HTR-8/SVneo (cell line): Measurements from ENCODE around the gene YEATS4.

Experiments
- DNase-seq: peaks from one replicate; pipeline ENCODE4 v3.0.0; 2011; ENCODE audit warnings: low spot score, mixed read lengths; ENCODE audit not compliant: insufficient read length
- FAIRE-seq: peaks from 2 replicates; lab custom pipeline; 2011; peaks lifted over from hg19 to GRCh38; lab: Jason Lieb, UNC

Gene YEATS4

GRCh38 chr12:69339999-69340398, 19.5 kb upstream of the YEATS4 start:
- no peak for FAIRE-seq
- no peak for DNase-seq

- DNase-seq = no peak
- FAIRE-seq = no peak
These were observed 18.2 kb upstream of the YEATS4 start for GRCh38 chr12:69341328-69341727.

DNA sequence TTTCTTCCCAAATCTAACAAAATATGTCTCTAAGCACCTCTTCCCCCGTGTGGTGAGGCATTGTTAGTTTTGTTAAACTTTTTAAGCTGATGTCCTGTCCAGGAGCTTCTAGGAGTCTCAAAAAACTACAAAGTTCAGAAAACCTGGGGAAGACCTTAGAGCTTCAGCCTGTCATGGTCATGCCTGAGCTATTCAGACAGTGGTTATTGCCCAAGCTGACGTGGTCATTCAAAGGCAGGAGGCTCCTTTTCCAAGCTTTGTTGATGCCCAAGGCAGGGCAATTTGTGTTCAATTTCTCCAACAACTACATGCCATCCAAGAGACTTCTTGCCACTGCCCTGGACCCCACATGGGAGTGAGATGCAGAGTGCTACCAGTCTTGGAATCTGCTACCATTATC, 17.1 kb upstream of the YEATS4 start:
- FAIRE-seq = no peak
- DNase-seq = no peak

- FAIRE-seq (no peak), DNase-seq (no peak)
These were observed 16.2 kb upstream of the YEATS4 start for GRCh38 chr12:69343357-69343756.

- FAIRE-seq (no peak), DNase-seq (no peak)
These were observed 15.5 kb upstream of the YEATS4 start for GRCh38 chr12:69343885-69344612.

DNA sequence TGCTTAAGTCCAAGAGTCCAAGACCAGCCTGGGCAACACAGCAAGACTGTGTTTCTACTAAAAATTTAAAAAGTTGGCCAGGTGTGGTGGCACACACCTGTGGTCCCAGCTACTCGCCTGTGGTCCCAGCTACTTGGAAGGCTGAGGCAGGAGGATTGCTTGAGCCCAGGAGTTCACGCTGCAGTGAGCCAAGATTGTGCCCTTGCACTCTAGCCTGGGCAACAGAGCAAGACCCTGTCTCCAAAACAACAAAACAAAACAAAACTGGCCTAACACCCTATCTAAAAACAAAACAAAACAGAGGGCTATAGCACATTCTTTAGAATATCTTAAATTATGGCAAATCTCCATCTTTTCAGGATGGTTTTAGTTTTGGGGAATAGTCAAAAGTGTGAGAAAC, 14.5 kb upstream of the YEATS4 start:
- DNase-seq = no peak

DNA sequence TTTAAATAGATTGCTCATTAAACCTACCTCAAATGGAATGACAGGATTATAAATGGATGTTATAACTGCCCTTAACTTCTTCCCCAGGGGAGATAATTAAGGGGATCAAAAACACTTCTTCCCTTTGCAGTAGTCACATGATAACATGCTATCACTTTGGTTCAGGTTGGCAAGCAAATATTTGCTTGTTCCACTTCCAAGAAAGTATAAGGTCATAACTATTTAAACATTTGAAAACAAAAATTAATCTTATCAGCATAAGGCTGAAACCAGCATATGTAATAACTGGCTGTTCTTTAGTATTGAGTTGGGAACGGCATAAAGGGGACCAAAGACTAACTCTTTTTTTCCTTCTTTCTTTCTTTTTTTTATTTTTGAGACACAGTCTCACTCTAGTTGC, 13.8 kb upstream of the YEATS4 start:
- DNase-seq = no peak
- no peak for FAIRE-seq

More for the DNA sequence above, 14.5 kb upstream of the YEATS4 start:
- FAIRE-seq = no peak

GRCh38 chr12:69348162-69348938, 11.2 kb upstream of the YEATS4 start, which contains the start of gene LYZ:
Gene LYZ, plus strand, starts transcription at chr12:69348381. Its CDS starts 28 bp downstream, at chr12:69348409.
- DNase-seq (no peak), FAIRE-seq (no peak)

GRCh38 chr12:69350002-69350626, 9.4 kb upstream of the YEATS4 start:
- no peak for DNase-seq
- no peak for FAIRE-seq

DNA sequence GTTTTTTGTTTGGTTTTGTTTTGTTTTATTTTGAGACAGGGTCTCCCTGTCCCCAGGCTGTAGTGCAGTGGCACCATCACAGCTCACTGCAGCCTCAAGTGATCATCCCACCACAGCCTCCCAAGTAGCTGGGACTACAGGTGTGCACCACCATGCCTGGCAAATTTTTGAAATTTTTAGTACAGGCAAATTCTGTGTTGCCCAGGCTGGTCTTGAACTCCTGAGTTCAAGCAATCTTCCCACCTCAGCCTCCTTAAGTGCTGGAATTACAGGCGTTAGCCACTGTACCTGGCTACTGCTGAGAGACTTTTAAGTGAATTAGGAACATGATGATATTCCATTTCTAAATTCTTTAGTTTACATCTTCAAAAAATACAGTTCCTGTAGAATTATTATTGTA, 8.8 kb upstream of the YEATS4 start:
- FAIRE-seq = no peak
- DNase-seq = no peak

DNA sequence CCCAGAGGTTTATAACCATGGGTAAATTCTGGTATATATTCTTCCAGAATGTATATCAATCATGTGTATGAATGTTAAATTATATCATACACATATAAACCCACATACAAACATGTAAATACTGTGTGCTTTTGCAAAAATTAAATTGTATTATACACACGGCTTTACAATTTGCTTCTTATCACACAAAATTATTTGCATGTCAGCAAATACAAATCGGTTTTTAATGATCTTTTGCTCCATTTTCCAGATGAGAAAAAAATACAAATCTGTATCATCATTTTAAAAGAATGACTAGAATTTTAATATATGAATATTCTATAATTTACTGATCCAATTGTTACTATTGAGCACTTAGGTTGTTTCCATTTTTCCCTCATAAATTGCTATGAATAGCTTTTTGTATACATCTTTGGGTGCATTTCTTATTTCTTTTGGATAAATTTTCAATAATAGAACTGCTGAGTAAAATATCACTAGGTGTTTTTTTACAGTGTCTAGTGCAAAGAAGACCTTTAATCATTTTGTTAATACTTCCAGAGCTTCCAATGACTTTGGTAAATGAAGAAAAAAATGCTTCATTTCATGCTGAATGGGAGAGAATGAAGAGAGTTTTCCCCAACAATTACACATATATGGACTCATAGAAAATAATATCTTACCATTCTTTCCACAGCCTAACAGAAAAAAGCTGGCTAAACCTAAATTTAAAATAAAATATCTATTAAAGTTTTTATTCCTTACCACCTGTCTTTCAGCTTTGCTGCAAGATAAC, 7.9 kb upstream of the YEATS4 start:
- FAIRE-seq = no peak
- DNase-seq = no peak

DNA sequence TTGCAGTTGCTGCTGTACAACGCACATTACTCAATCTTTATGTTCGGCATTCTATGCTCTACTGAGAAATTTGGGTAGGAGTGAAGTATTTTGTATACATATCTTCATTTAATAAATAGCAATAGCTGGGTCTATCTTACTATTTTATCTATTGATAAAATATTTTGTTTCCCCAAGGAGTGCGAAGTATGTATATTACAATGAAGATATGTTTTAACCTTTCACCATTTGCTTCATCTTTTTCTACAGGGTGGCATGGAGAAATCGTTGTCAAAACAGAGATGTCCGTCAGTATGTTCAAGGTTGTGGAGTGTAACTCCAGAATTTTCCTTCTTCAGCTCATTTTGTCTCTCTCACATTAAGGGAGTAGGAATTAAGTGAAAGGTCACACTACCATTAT, 6.6 kb upstream of the YEATS4 start:
- no peak for DNase-seq

DNA sequence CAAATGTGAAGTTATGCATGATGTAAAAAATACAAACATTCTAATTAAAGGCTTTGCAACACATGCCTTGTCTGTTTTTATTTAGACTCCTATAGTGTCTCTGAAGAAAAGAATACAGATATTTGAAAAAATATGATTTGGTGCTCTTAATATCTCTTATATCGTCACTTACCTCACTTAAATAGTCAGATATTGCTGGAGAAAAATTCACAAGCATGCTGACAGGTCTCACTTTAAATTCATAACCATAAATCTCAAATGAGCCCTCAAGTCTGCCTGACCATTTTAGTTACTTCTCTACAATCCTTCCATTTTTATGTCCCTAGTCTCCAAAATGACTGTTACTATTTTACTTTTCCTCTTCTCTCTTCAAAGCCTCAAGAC, 5.4 kb upstream of the YEATS4 start:
- FAIRE-seq = no peak
- no peak for DNase-seq

More for the DNA sequence above, 6.6 kb upstream of the YEATS4 start:
- FAIRE-seq = no peak

DNA sequence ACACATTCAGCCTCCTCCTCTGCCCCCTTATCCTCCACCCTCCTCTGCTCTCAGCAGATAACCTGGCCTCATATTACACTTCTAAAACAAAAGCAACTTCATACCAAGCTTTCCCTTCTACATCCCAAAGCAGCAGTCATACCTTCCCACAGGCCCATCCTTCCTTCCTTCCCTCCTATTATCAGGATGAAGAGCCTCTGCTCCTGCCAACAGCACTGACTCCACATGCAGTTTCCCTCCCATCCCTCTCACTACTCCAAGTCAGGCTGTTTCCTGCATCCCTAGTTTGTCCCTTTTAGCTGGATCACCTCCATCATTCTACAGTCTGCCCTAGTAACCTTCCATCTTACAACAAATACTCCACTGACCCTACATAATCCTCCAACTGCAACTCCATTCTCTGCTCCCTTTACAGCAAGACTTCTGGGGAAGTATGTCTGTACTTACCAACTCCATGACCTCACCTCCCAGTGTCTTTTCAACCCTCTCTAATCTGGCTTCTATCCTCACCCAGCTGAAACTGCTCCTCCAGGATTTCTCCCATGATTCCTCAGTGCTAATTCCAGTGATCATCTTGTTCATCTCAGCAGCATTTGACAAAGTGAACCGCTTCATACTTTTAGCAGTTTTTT, 4.9 kb upstream of the YEATS4 start:
- no peak for FAIRE-seq
- no peak for DNase-seq

DNA sequence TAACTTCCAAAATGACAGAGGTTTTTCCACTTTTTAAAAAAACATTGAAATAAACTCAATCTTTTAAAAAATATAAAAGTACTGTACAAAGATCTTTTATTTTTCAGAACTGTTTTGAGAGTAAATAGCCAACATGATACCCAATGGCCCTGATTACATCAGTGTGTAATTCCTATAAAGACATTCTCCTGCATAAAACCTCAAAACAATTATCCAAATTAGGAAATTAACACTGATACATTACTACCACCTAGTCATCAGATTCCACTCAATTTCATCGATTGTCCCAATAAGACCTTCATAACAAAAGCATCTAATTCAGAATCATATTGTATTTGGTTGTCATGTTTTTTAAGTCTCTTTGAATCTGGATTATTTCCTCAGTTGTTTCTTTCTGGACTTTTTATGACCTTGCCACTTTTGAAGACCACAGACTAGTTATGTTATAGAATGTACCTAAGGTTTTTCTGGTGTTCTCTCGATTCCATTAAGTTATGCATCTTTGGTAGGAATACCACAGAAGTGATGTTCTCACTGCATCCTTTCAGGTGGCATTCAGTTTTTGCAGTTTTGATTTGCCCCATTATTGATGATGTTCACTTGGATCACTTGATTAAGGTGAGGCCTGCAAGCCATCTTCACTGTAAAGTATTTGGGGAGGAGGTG, 4.0 kb upstream of the YEATS4 start:
- no peak for DNase-seq
- no peak for FAIRE-seq

DNA sequence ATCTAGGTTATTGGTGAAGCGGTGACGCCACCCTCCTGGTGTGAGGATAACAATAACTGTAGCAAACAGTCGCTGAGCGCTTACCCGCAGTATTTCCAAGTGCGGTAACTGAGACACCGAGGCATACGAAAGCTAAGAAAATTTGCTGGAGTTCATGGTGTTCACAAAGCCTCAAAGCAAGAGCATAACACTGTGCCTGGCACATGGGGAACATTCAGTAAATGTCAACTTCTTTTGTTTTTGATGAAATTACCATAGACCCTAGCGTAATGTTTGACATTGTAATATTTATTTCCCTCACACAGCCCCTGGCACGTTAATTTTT, 767 bp downstream of the YEATS4 start:
- DNase-seq = no peak
- no peak for FAIRE-seq

GRCh38 chr12:69366796-69367195, 7.3 kb downstream of the YEATS4 start:
- FAIRE-seq (no peak), DNase-seq (no peak)

- DNase-seq (no peak), FAIRE-seq (no peak)
These were observed 8.6 kb downstream of the YEATS4 start for GRCh38 chr12:69368171-69368570.

GRCh38 chr12:69383074-69383473, 23.5 kb downstream of the YEATS4 start:
- DNase-seq = no peak
- FAIRE-seq = no peak

DNA sequence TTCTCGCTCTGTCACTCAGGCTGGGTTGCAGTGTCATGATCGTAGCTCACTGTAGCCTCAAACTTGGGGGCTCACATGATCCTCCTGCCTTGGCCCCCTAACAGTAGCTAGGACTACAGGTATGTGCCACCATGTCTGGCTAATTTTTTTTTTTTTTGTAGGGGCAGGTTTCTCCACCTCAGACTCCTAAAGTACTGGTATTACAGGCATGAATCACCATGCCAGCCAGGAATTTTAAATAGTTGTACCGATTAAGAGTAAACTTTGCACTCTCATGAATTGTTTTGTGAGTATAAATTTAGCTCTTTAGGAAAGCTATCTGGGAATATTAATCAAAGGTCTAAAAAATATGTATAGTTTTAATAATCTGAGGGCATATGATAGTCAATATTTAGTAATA, 25.5 kb downstream of the YEATS4 start:
- DNase-seq (no peak), FAIRE-seq (no peak)
